Activated CD8-positive, alpha-beta memory T cell treated with anti-CD3 and anti-CD28 coated beads, Interleukin-2, amount 50 U/mL, for 4 hours (primary cell): ENCODE measurements around the gene ITPKC.

Experiments used
- DNase-seq: peaks from one replicate; pipeline ENCODE4 v3.0.0-alpha.2; 2020

The ITPKC gene

GRCh38 chr19:40716482-40717324 is at the start of gene ITPKC, which contains the start of gene COQ8B:
TSS of gene ITPKC (plus strand) at chr19:40717112. CDS start at chr19:40717136, 24 bp downstream.
TSS of gene COQ8B (minus strand) at chr19:40716886. CDS start at chr19:40714632, 2,254 bp downstream.
- peak; percentile 100 for DNase-seq

- DNase-seq = no peak
Measured at GRCh38 chr19:40667602-40668001, 49.3 kb upstream of the ITPKC start.

GRCh38 chr19:40668991-40669614 is 47.8 kb upstream of the ITPKC start:
- DNase-seq = no peak

GRCh38 chr19:40671404-40671803 is 45.5 kb upstream of the ITPKC start:
- no peak for DNase-seq

DNA sequence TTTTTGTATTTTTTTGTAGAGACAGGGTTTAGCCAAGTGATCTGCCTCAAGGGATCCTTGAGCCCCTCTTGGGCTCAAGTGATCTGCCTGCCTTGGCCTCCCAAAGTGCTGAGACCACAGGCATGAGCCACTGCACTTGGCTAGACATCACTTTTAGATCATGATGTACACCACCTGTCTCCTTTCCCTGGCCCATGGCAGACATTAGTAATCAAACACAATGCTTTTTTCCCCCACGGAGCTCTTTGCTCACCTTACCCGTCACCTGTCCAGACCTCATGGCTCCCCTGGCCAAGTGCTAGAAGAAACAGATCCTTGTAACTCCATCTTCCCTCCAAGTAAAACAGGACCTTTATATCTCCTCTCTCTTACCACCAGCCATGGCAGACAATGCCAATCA is 44.9 kb upstream of the ITPKC start:
- DNase-seq = no peak

DNA sequence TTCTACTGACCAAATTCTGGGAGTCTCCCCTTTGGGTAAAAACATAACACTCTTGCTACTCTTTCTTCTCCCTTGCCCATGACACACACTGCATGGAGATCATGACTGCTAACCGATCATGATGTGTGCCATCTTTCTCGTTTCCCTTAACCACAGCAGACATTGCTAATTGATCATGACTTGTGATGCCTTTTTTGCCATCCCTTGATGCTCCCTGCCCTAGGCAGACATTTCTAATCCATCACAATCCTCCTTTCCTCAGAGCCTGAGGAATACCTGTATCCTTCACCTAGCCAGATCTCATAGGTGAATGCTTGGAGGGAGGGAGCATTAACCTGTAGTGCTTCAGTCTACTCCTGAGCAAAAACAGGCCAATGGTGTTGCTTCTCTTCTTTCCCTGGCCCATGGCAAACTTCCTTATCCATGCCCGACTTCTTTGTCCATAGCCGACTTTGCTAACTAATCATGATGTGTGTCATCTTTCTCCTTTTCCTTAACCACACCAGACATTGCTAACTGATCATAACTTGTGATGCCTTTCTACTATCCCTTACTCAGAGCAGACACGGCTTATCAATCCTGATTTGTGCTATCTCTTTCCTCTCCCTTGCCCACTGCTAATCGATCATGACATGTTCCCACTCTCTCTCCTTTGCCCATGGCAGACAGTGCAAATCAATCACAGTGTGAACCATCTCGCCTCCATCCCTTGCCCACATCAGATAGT is 44.2 kb upstream of the ITPKC start:
- no peak for DNase-seq

DNA sequence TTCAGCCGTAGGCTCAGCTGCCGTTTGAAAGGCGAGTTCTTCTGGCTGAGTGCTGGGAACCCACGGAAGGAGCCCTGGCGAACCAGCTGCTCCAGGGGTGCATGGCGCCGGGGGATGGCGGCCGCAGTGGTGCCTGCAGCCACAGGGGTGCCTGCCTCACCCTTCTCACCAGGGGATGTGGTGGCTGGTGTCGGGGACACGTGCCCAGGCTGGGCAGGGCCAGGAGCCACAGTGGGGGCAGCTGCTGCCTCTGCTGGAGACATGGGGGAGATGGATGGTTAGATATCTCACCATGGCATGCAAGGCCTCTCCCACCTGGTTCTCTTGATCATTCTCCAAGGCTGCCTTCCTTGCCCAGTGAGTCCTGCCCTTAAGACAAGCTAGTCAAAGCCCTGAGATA is 43.5 kb upstream of the ITPKC start:
- DNase-seq = no peak

GRCh38 chr19:40674291-40674690 is 42.6 kb upstream of the ITPKC start:
- no peak for DNase-seq

DNA sequence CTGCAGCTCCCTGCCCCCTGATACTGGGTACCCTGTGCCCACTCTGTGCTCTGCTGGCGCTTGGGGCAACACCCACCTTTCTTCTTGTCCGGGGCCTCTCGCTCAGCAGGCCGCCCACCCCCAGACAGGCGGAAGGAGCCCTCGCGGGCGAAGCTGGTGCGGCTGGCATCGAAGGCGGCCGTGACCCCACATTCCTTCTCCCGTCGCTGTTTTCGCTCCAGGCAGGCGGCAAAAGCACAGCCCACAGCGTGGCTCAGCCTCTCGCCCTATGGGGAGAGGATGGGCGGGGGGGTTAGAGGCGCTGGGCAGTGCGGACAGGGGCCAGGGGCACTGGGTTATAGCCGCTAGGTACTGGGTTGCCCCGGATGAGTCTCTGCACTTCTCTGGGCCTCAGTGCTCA is 39.8 kb upstream of the ITPKC start:
- no peak for DNase-seq

- DNase-seq = no peak
Measured at GRCh38 chr19:40681039-40681438, 35.9 kb upstream of the ITPKC start.

- no peak for DNase-seq
Measured at GRCh38 chr19:40682431-40682964, 34.4 kb upstream of the ITPKC start.

GRCh38 chr19:40683437-40683836 is 33.5 kb upstream of the ITPKC start:
- DNase-seq = no peak

DNA sequence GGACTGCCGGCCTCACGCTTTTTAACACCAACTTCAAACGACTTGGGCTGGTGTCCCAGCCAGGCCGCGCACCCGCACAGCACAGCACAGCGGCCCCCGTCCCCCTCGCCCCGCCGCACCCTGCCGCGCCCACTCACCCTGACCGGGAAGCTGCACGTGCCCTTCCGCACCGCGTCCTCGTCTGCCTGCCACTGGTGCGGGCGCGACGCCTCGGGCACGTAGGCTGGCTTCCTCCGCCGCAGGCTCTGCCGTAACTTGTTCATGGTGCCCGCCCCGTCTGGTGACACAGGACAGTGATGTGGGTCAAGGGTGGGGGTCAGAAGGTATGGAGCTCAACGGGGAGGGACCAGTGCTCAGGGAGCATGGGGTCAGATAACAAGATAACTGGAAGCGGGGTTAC is 32.6 kb upstream of the ITPKC start:
- DNase-seq = no peak

DNA sequence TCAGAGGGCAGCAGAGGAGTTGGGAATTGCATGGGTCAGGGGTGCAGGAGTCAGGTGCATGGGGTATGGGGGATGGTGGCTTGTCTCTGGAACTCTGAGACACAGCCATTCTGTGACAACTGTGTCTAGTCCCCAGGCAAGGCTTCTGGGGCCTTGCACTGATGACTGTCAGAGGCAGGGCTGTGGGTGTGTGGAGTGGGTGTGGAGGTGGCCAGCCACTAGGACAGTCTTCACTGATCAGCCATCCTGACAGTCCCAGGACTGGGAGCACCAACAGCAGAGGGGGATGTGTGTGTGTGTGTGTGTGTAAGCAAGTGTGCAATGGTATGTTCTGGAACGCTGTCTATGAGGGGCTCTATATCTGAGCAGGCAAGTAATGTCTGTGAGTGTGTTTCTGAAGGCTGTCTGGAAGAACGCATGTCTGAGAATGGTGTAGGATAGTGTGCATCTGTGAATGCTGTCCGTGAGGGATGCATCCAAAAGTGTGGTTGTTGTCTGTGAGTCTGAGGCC is 31.8 kb upstream of the ITPKC start:
- no peak for DNase-seq

DNA sequence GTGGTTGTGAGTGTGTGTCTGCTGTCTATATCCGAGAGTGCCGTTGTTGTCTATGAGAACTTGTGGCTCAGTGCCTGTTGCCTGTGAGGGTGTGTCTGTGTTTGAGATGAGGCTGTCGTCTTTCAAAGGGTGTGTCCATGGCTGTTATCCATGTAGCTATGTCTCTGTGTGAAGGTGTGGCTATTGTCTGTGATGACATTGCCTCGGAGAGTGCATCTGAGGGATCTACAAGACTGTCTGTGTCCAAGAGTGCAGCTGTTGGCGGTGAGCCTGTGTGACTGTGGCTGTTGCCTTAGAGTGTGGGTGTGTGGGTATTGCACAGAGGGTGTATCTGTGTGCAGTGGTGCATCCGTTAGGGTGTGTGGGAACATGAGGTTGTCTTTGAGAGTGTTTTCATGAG is 31.3 kb upstream of the ITPKC start:
- no peak for DNase-seq

DNA sequence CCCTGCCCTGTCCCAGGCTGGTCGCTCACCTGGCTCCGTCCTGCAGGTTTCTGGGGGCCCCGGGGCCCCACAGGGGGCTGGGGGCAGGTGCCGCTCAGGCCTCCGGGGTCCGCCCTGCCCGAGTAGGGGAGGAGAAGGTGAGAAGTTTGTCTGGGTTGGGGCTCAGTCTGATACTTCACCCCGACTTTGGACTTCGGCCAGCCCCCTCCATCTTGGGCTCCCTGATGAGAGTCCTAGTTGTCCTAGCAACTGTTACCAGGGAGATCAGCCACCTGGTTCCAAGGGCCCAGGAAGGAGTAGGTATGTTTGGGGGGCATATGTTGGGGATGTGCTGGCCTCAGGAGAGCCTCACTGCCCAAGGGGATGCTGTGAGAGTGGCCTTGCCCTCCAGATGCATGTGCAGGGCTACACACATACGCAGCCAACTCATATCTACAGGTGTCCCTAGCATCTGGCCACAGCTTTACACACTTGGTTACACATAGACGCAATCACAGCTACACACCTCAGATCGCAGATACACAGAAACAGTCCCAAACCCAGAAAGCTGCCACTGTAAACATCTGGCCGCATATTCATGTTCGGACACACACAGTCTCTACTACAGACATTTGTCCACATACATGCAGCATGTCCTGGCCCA is 29.9 kb upstream of the ITPKC start:
- no peak for DNase-seq

DNA sequence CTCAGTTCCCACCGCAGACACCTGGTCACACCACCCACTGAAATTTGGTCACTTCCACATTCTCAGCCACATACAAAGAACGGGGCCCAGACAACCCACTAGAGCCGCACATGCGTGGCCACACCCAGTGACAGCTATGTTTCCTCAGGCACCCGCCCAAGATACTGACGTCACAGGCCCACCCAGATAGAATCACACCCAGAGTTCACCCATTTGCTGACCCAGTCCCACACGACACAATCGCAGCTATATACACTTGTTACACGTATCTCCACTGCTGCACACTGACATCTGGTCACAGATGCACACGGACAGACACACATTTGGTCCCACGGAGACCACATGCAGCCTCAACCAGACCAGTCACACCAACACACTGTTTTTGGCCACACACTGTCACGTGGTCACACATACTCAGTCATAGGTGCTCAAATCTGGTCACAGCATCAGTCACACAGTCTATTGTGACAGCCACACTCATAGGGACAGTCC is 29.3 kb upstream of the ITPKC start:
- no peak for DNase-seq

GRCh38 chr19:40688309-40688708 is 28.6 kb upstream of the ITPKC start:
- DNase-seq = no peak

- no peak for DNase-seq
Measured at GRCh38 chr19:40688987-40689338, 27.9 kb upstream of the ITPKC start.

DNA sequence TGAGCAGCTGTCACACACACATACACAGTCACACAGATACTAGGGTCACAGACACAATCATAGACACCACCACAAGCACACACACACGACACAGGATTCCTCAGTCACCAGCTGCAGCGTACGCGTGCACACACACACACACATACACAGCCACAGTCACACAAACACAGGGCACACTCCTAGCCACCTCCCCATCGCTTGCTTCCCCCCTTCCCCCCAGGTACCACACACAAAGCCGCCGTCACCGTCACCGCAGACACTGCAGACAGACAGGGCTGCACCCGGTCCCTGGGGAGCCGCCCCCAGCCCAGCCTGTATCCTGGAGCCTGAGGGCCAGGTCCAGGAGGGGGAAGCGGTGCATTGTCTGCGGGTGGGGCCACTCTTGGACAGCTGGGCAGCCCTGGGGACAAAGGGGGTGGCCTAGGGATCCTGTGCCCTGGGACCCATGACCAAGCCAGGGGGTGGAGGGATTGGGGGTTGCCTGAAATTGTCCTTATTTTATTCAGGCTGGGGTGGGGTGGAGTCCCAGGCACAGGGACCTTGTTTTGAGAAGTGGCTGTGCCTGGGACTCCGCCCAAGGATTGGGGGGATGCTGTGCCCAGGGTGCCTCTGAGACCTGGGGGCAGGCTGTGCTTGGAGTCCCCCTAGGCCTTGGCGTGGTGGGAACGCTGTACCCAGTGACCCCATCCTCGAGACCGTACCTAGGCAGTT is 27.4 kb upstream of the ITPKC start:
- no peak for DNase-seq

GRCh38 chr19:40690050-40690692 is 26.7 kb upstream of the ITPKC start, which contains the start of gene NUMBL:
TSS of gene NUMBL (minus strand) at chr19:40690651. CDS start at chr19:40690483, 168 bp downstream.
- DNase-seq = no peak
